RWPE2 (cell line): ENCODE measurements around the gene OR6P1.

ENCODE experiments used
- ATAC-seq: fragments of 200-7000 bp; cut with Tn5 transposase; 3 replicates; pipeline ENCODE4 v1.9.1; 2021; ENCODE audit warnings: low read depth
- DNase-seq: peaks from one replicate; pipeline ENCODE4 v3.0.0-alpha.2; 2020; ENCODE audit warnings: low spot score
- H3K27ac ChIP-seq: fragments of 450-650 bp; 2 replicates; pipeline ENCODE4 v1.5.1; 2017; ENCODE audit warnings: mild to moderate bottlenecking; ENCODE audit not compliant: poor library complexity, severe bottlenecking
- H3K27me3 ChIP-seq: fragments of 250-450 bp; sonication (Bioruptor Pico); 2 replicates; pipeline ENCODE4 v1.5.1; 2021; ENCODE audit warnings: mild to moderate bottlenecking, moderate library complexity; ENCODE audit not compliant: insufficient read depth, poor library complexity, severe bottlenecking
- H3K36me3 ChIP-seq: fragments of 250-450 bp; sonication (Bioruptor Pico); 2 replicates; pipeline ENCODE4 v1.5.1; 2020; ENCODE audit warnings: low read depth, mild to moderate bottlenecking, moderate library complexity
- H3K4me1 ChIP-seq: fragments of 250-450 bp; sonication (Bioruptor Pico); 2 replicates; pipeline ENCODE4 v1.5.1; 2021; ENCODE audit warnings: mild to moderate bottlenecking, moderate library complexity; ENCODE audit not compliant: insufficient read depth, poor library complexity, severe bottlenecking
- H3K4me3 ChIP-seq: fragments of 250-450 bp; sonication (Bioruptor Pico); 2 replicates; pipeline ENCODE4 v1.5.1; 2021; ENCODE audit warnings: mild to moderate bottlenecking, moderate library complexity; ENCODE audit not compliant: severe bottlenecking
- H3K9me3 ChIP-seq: fragments of 250-450 bp; sonication (Bioruptor Pico); 2 replicates; pipeline ENCODE4 v1.5.1; 2021; ENCODE audit warnings: mild to moderate bottlenecking, moderate library complexity; ENCODE audit not compliant: severe bottlenecking
- CTCF ChIP-seq: fragments of 450-650 bp; IDR thresholded peaks from one replicate; pipeline ENCODE4 v1.5.1; 2017; ENCODE audit warnings: mild to moderate bottlenecking, moderate library complexity; ENCODE audit not compliant: poor library complexity, severe bottlenecking

OR6P1 gene

GRCh38 chr1:158521666-158522058, 48.7 kb downstream of the OR6P1 start:
- no peak overlapping the region for H3K27ac ChIP-seq
- no peak for TF ChIP-seq CTCF
- peaks cover 11% of the 10 kb centered on the region for H3K27me3 ChIP-seq
- DNase-seq (no peak), ATAC-seq (no peak)
- H3K4me3 ChIP-seq = no peak overlapping the region
- no peaks in the 10 kb centered on the region for H3K9me3 ChIP-seq
- no peaks in the 10 kb centered on the region for H3K4me1 ChIP-seq
- H3K36me3 ChIP-seq = no peaks in the 10 kb centered on the region

- Histone ChIP-seq H3K36me3 (no peaks in the 10 kb centered on the region), H3K4me1 (no peaks in the 10 kb centered on the region), H3K27me3 (peaks cover 11% of the 10 kb centered on the region), H3K27ac (no peak overlapping the region), H3K4me3 (no peak overlapping the region), H3K9me3 (no peaks in the 10 kb centered on the region)
- no peak for ATAC-seq
- no peak for TF ChIP-seq CTCF
- DNase-seq = no peak
Measured at GRCh38 chr1:158520955-158521665, 49.3 kb downstream of the OR6P1 start.

GRCh38 chr1:158520021-158520420, 50.4 kb downstream of the OR6P1 start:
- ATAC-seq = no peak
- Histone ChIP-seq H3K36me3 (no peaks in the 10 kb centered on the region), H3K9me3 (no peaks in the 10 kb centered on the region), H3K4me3 (no peak overlapping the region), H3K27me3 (peaks cover 11% of the 10 kb centered on the region), H3K4me1 (no peaks in the 10 kb centered on the region), H3K27ac (no peak overlapping the region)
- no peak for DNase-seq
- TF ChIP-seq CTCF = no peak

GRCh38 chr1:158516966-158517365, 53.4 kb downstream of the OR6P1 start:
- Histone ChIP-seq H3K27me3 (peaks cover 9% of the 10 kb centered on the region), H3K9me3 (no peaks in the 10 kb centered on the region), H3K27ac (no peak overlapping the region), H3K36me3 (no peaks in the 10 kb centered on the region), H3K4me3 (no peak overlapping the region), H3K4me1 (no peaks in the 10 kb centered on the region)
- no peak for TF ChIP-seq CTCF
- no peak for ATAC-seq
- DNase-seq = no peak
